SK-N-DZ (cell line): ENCODE measurements around the gene LUZP1.
"Not testable (repeated sequence)": the region's sequence is repeated elsewhere in the genome, so short reads cannot be mapped to it uniquely, and the experiment has no call there.

Experiments used
- DNase-seq: peaks from one replicate; pipeline ENCODE4 v3.0.0-alpha.2; 2015; ENCODE audit warnings: low spot score

LUZP1 gene

GRCh38 chr1:23188936-23189452, 20.3 kb upstream of the LUZP1 start:
- not testable (repeated sequence) for DNase-seq

- DNase-seq = no peak
Measured at GRCh38 chr1:23188434-23188884, 19.8 kb upstream of the LUZP1 start.

GRCh38 chr1:23187637-23188036, 19.0 kb upstream of the LUZP1 start:
- no peak for DNase-seq

- DNase-seq = no peak
Measured at GRCh38 chr1:23185381-23185780, 16.7 kb upstream of the LUZP1 start.

- peak; percentile 58 for DNase-seq
Measured at GRCh38 chr1:23184212-23184934, 15.7 kb upstream of the LUZP1 start.

DNA sequence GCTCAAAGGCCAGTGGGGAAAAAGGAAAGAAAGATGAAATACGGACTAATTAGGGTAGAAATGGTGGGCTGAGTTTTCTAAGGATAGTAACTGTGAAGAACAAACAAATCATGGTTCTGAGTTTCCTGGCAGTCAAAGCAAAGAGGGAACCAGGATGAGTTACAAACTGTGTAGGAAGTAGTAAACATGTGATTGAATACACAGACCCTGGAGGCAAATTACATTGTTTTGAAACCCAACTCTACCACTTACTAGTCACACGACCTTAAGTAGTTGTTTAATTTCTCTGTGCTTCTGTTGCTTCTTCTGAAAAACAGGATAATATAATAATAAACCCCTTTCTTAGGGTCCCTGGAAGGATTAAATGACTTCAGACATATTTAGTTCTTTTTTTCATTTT, 11.2 kb upstream of the LUZP1 start:
- no peak for DNase-seq

- no peak for DNase-seq
Measured at GRCh38 chr1:23178950-23179349, 10.3 kb upstream of the LUZP1 start.

GRCh38 chr1:23178414-23178813, 9.8 kb upstream of the LUZP1 start:
- no peak for DNase-seq

- peak; percentile 38 for DNase-seq
Measured at GRCh38 chr1:23177438-23178380, 9.1 kb upstream of the LUZP1 start.

- no peak for DNase-seq
Measured at GRCh38 chr1:23177031-23177430, 8.4 kb upstream of the LUZP1 start.

- no peak for DNase-seq
Measured at GRCh38 chr1:23174426-23175110, 5.9 kb upstream of the LUZP1 start.

DNA sequence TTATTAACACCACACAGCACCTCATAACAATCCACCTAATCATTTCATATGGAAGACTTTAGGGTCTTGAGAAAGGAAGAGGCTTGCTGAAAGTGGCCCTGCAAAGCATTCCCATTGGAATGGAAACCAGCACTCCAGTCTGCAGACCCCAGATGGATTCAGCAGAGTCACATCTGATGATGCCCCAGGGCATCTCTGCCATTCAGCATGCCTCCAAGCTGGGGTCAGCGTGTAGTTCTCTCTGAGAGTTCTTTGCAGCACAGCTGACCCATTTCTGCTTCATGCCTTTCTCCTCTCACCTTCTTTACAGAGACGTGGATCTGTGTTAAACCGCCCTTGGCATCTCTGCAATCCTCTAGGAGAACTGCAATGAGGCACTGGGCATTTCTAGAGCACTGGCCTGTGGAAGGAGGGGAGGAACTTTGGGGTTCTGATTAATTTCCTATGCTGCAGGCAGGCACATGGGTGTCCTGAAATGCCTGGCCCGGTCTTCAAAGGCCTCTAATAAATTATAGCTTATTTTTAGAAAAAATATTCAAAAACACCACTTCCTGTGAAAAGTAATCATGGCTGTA, 2.6 kb upstream of the LUZP1 start:
- no peak for DNase-seq

DNA sequence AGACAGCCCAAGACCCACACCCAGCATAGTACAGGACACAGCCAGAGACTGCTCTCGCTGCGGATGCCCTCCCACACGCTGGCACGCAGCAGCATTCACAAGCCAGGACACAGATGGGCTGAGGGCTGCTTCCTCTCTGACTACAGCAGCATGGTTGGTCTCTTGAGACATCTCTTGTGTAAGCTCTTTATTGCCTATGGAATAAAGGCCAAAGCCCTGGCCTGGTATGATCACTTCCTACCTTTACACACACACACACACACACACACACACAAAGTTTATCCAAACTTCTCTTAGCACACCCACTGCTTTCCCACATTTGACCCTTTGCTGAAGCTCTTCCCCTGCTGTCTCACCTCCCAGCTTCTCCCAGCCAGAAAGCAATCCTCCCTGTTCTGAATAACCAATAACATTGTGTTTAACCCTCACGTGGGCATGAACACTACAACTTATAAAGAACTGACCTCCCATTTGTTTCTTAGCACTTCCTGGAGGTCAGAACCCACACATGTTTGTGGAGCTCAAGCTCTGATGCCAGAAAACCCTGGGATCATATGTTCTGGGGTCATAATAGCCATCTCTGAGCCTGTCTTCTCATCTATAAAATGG, 1.2 kb upstream of the LUZP1 start:
- no peak for DNase-seq

- DNase-seq = no peak
Measured at GRCh38 chr1:23169195-23169575, 529 bp upstream of the LUZP1 start.

DNA sequence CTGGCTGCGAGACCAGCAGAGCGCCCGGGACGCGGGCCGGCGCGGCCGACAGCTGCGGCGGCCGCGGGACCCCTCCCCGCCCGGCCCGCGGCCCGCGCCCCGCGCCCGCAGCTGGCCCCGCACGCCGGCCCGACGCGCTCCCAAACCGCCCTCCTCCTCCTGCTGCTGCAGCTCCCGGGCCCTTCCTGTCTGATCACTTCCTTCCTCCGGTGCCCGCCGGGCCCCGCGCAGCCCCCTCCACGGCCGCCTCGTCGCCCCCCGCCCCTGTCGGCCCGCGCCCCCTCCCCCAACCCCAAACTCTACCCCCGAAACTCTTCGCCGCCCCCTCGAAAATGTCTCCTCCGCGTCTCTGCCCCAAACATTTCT, 594 bp downstream of the LUZP1 start:
- DNase-seq = no peak

DNA sequence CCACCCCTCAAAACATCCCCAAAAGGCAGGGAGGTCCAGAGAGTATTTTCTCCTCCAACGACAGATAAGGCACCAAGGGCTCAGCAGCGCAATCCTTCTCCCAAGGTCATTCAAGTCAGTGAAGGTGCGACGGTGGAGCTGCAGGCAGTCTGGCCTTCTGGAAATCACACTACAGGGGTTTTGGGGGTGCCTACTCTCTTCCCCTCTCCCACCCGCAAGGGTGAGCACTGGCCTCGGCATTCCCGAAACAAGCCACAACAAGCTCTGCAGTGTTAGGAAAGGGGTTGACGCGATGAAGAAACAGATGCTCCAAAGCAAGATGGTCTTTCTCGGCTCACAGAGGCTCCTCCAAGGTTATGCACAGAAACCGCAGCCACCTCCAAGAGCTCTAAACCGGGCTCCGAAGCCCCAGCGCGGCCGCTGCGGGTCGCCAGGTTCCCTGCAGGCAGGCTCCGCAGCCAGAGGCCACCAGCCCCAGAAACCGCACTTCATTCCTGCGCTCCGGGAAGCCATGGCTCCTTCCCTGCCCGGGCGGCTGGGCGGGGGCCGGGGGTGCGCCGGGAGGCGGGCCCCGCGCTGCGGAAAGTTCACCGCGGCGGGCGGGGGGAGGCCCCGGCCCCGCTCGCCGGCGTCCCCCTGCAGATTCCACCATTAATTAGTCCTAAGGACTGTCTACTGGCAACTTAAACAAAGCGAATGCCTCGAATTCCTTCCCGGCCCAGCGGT, 1.1 kb downstream of the LUZP1 start:
- peak; percentile 38 for DNase-seq

- DNase-seq = no peak
Measured at GRCh38 chr1:23166854-23167253, 1.8 kb downstream of the LUZP1 start.

- no peak for DNase-seq
Measured at GRCh38 chr1:23163395-23163794, 5.3 kb downstream of the LUZP1 start.

- DNase-seq = no peak
Measured at GRCh38 chr1:23159963-23160877, 8.4 kb downstream of the LUZP1 start.
